HepG2 (cell line): ENCODE measurements around the gene MSI2.

Experiments
- CEBPB ChIP-seq: IDR thresholded peaks from 2 replicates; pipeline ENCODE4 v1.6.1; 2011; ENCODE audit warnings: low read depth, low read length, improper control_type of control experiment, borderline replicate concordance
- HCFC1 ChIP-seq: fragments of 150-350 bp; IDR thresholded peaks from 2 replicates; pipeline ENCODE4 v1.6.1; 2014; ENCODE audit warnings: low read depth, low read length
- MAX ChIP-seq: IDR thresholded peaks from 2 replicates; pipeline ENCODE4 v1.6.1; 2012; ENCODE audit warnings: inconsistent platforms
- MED13 ChIP-seq: sonication (generic); formaldehyde crosslinking; IDR thresholded peaks from 2 replicates; pipeline ENCODE4 v1.5.0; 2020; ENCODE audit warnings: missing genetic modification reagents
- NFYB ChIP-seq: sonication (generic); formaldehyde crosslinking; IDR thresholded peaks from 2 replicates; pipeline ENCODE4 v1.4.0; 2020; ENCODE audit warnings: missing genetic modification reagents
- PBX3 ChIP-seq: sonication (generic); formaldehyde crosslinking; IDR thresholded peaks from 2 replicates; pipeline ENCODE4 v1.8.1; 2023; ENCODE audit warnings: missing genetic modification reagents, inconsistent platforms, borderline replicate concordance
- POLR2A ChIP-seq, 2 experiments: IDR thresholded peaks; 2 replicates each; pipeline ENCODE4 v1.6.1; 2011; ENCODE audit warnings: low read depth in 2 of 2, low read length in 2 of 2, mild to moderate bottlenecking in 1 of 2, moderate library complexity in 1 of 2; ENCODE audit not compliant: insufficient read depth in 1 of 2
- RNF219 ChIP-seq: sonication (generic); formaldehyde crosslinking; IDR thresholded peaks from 2 replicates; pipeline ENCODE4 v1.5.0; 2020; ENCODE audit warnings: mild to moderate bottlenecking, missing genetic modification reagents
- ZNF644 ChIP-seq: IDR thresholded peaks from 2 replicates; pipeline ENCODE4 v1.6.1; 2016; ENCODE audit warnings: low read depth
- ZNF7 ChIP-seq: IDR thresholded peaks from 2 replicates; pipeline ENCODE4 v1.6.1; 2016; ENCODE audit warnings: missing biosample characterization, missing genetic modification reagents

- TF ChIP-seq HCFC1: no peak
- no peak for TF ChIP-seq ZNF7 (CRISPR knock-in tag)
- TF ChIP-seq NFYB (CRISPR knock-in tag): no peak
- no peak for TF ChIP-seq MAX
- no peak for TF ChIP-seq MED13 (CRISPR knock-in tag)
- TF ChIP-seq ZNF644 (CRISPR knock-in tag): no peak
- TF ChIP-seq CEBPB: no peak
- no peak for TF ChIP-seq RNF219 (CRISPR knock-in tag)
- no peak for TF ChIP-seq PBX3 (CRISPR knock-in tag)
- no peak for TF ChIP-seq POLR2A (IDR thresholded peaks at IDR 0.05; ENCODE audit: insufficient read depth in 1 of 2, low read depth in 2 of 2, low read length in 2 of 2)
Observed at GRCh38 chr17:57296231-57296630, 39.9 kb downstream of the MSI2 start.
